ENCODE results near the gene CDPF1. TPM values are rescaled to one million over a fixed set of nuclear protein-coding genes. Genes with fewer than 3 reads are reported as not detected.

CDPF1 gene
- polyA plus RNA-seq, 3 donors: 8.3 to 8.4 (median 8.3) TPM

DNA sequence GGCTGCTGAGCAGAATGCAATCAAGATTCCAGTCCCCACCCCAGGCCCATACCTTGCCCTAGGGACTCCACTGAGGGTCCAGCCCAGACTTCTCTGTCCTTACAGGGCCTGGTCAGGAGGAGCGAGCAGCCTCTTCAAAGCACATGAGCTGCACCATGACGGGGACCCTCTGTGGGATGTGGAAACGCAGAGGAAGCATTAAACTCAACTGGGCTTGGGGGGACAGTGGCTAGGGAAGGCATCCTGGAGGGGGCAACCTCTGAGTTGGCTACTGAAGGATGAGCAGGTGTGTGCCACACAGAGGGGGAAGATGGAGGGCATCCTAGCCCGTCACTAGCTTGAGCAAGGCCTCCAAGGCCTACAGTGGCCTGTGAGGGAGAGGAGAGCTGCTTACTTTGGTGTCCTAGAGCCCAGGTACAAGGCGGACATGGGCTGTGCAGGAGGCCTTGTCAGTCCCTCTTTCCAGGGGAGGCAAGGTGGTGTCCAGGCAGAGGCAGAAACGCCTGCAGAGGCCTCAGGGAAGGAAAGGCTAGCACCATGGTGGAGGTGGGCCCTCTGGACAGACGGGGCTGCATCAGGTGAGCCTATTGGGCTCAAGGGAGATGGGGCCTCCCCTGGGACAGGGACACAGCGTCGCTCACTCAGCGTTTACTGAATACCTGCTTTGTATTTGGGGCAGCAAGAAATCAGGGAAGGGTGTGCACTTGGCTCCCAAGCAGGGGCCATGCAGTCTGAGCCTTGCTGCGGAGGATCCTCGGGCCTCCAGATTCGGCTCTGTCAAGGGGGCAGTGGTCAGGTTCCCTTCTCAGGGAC is 32.0 kb upstream of the CDPF1 start:
- H3K4me2 ChIP-seq (replicated peaks; ENCODE audit: extremely low read depth, low read length, poor library complexity, severe bottlenecking): no peak overlapping the region
- H4K20me1 ChIP-seq (ENCODE audit: insufficient read depth, low read length): no peaks in the 10 kb centered on the region
- peaks cover 0 to 2% (median 0%) of the 10 kb centered on the region in 7 donors for H3K9me3 Mint-ChIP-seq
- peaks cover under 1 to 2% of the 10 kb centered on the region in 2 donors for H3K4me1 ChIP-seq (ENCODE audit: control insufficient read depth in 1 of 2, insufficient read depth in 2 of 2, low read length in 2 of 2)
- no peak for DNase-seq
- 100% methylated on average over 9 of the region's 13 CpGs for WGBS (ENCODE audit: insufficient coverage)
- H3K36me3 Mint-ChIP-seq: peaks cover 82 to 98% of the 10 kb centered on the region in 2 donors
- H3K27me3 Mint-ChIP-seq (ENCODE audit: low read depth in 3 of 3): no peaks in the 10 kb centered on the region
- no peaks in the 10 kb centered on the region for H3K9me3 ChIP-seq (replicated peaks in 1 of 2; ENCODE audit: control insufficient read depth in 1 of 2, insufficient read depth in 1 of 2, low read length in 2 of 2)
- intact Hi-C loops (cut with micrococcal nuclease): no loop called here
- no peak overlapping the region for H2AFZ ChIP-seq (ENCODE audit: insufficient read depth, low read depth, low read length, poor library complexity, severe bottlenecking)
- peak overlapping the region in 2 of 7 donors; percentile 48 to 61 for H3K27ac Mint-ChIP-seq
- no peak overlapping the region for H3K27ac ChIP-seq (ENCODE audit: low read depth in 1 of 2, low read length in 2 of 2)
- no peak overlapping the region for H3K9ac ChIP-seq (ENCODE audit: insufficient read depth, low read length, poor library complexity, severe bottlenecking)
- no peaks in the 10 kb centered on the region for H3K79me2 ChIP-seq (ENCODE audit: insufficient read depth, low read length)
- H3K4me1 Mint-ChIP-seq: peaks cover 1% of the 10 kb centered on the region
- no peak overlapping the region for H3K4me3 ChIP-seq (replicated peaks in 1 of 3; ENCODE audit: low read depth in 2 of 3, low read length in 3 of 3)
- H3K36me3 ChIP-seq (replicated peaks in 1 of 2; ENCODE audit: control insufficient read depth in 1 of 2, insufficient read depth in 2 of 2, low read length in 2 of 2): peaks cover 77 to 99% of the 10 kb centered on the region in 2 donors
- no peak overlapping the region for H3K4me3 Mint-ChIP-seq
- TF ChIP-seq, protein P1, sequence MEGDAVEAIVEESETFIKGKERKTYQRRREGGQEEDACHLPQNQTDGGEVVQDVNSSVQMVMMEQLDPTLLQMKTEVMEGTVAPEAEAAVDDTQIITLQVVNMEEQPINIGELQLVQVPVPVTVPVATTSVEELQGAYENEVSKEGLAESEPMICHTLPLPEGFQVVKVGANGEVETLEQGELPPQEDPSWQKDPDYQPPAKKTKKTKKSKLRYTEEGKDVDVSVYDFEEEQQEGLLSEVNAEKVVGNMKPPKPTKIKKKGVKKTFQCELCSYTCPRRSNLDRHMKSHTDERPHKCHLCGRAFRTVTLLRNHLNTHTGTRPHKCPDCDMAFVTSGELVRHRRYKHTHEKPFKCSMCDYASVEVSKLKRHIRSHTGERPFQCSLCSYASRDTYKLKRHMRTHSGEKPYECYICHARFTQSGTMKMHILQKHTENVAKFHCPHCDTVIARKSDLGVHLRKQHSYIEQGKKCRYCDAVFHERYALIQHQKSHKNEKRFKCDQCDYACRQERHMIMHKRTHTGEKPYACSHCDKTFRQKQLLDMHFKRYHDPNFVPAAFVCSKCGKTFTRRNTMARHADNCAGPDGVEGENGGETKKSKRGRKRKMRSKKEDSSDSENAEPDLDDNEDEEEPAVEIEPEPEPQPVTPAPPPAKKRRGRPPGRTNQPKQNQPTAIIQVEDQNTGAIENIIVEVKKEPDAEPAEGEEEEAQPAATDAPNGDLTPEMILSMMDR (IDR thresholded peaks at IDR 0.05): no peak
- H3K27me3 ChIP-seq (ENCODE audit: control insufficient read depth in 2 of 2, insufficient read depth in 2 of 2, low read length in 2 of 2): no peaks in the 10 kb centered on the region

DNA sequence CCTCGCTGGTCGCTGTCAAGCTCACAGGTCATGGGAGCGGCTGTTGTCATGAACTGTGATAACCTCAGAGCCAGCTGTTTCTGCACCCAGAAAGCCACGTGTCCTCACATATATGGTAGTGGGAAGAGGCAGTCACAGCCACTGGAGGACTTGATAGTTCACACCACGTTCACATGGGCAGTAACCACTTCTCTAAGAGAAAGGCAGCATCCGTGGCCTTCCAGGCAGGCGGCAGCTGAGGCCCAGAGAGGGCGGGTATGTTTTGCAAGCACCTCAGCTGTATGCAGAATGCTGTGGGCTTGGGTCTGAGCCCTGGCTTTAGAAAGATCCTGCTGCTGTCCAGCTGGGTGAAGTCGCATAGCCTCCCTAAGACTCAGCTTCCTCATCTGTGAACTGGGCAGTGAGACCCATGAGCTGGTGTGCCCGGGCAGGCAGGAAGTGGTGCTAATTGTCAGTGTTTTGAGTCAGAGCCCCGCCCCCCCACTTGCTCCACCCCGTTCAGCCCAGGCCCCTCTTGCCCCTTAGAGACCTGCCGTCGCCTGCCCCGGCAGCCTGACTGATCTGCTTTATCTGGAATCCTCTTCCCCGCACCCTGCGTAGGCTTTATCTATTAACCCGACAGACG is 31.0 kb upstream of the CDPF1 start:
- DNase-seq: no peak
- Histone ChIP-seq H3K9me3 (replicated peaks in 1 of 2; ENCODE audit: control insufficient read depth in 1 of 2, insufficient read depth in 1 of 2, low read length in 2 of 2) (no peaks in the 10 kb centered on the region), H3K79me2 (ENCODE audit: insufficient read depth, low read length) (no peaks in the 10 kb centered on the region), H3K4me1 (ENCODE audit: control insufficient read depth in 1 of 2, insufficient read depth in 2 of 2, low read length in 2 of 2) (no peaks in the 10 kb centered on the region), H3K27ac (ENCODE audit: low read depth in 1 of 2, low read length in 2 of 2) (no peak overlapping the region), H3K36me3 (replicated peaks in 1 of 2; ENCODE audit: control insufficient read depth in 1 of 2, insufficient read depth in 2 of 2, low read length in 2 of 2) (peaks cover 78 to 98% of the 10 kb centered on the region in 2 donors), H3K27me3 (ENCODE audit: control insufficient read depth in 2 of 2, insufficient read depth in 2 of 2, low read length in 2 of 2) (no peaks in the 10 kb centered on the region), H3K9ac (ENCODE audit: insufficient read depth, low read length, poor library complexity, severe bottlenecking) (no peak overlapping the region), H2AFZ (ENCODE audit: insufficient read depth, low read depth, low read length, poor library complexity, severe bottlenecking) (no peak overlapping the region), H4K20me1 (ENCODE audit: insufficient read depth, low read length) (no peaks in the 10 kb centered on the region), H3K4me2 (replicated peaks; ENCODE audit: extremely low read depth, low read length, poor library complexity, severe bottlenecking) (no peak overlapping the region), H3K4me3 (replicated peaks in 1 of 3; ENCODE audit: low read depth in 2 of 3, low read length in 3 of 3) (no peak overlapping the region)
- H3K4me3 Mint-ChIP-seq: no peak overlapping the region
- 88% methylated on average over 19 of the region's 19 CpGs for WGBS (ENCODE audit: insufficient coverage)
- intact Hi-C loops (cut with micrococcal nuclease): no loop called here
- H3K9me3 Mint-ChIP-seq: peaks cover 0 to 2% (median 0%) of the 10 kb centered on the region in 7 donors
- peaks cover 80 to 95% of the 10 kb centered on the region in 2 donors for H3K36me3 Mint-ChIP-seq
- TF ChIP-seq, protein P1 (IDR thresholded peaks at IDR 0.05): no peak
- no peaks in the 10 kb centered on the region for H3K27me3 Mint-ChIP-seq (ENCODE audit: low read depth in 3 of 3)
- peak overlapping the region in 2 of 7 donors; percentile 58 to 79 for H3K27ac Mint-ChIP-seq
- no peaks in the 10 kb centered on the region for H3K4me1 Mint-ChIP-seq

All from CD14-positive monocyte (primary cell).